IPS DF 6.9 (cell line): Measurements from ENCODE around the gene MAP3K7.

Experiments used
- DNase-seq: peaks from one replicate; pipeline ENCODE4 v3.0.0-alpha.2; 2013; ENCODE audit warnings: low read depth, low spot score
- H3K27ac ChIP-seq: one replicate; pipeline ENCODE4 v1.5.1; 2013; ENCODE audit warnings: low read length, control low read depth
- H3K27me3 ChIP-seq: 2 replicates; pipeline ENCODE4 v1.6.1; 2013; ENCODE audit warnings: mild to moderate bottlenecking, low read length; ENCODE audit not compliant: control insufficient read depth, insufficient read depth
- H3K36me3 ChIP-seq: 2 replicates; pipeline ENCODE4 v1.6.1; 2013; ENCODE audit warnings: low read length; ENCODE audit not compliant: control insufficient read depth, insufficient read depth
- H3K4me1 ChIP-seq: 2 replicates; pipeline ENCODE4 v1.6.1; 2013; ENCODE audit warnings: low read length; ENCODE audit not compliant: control insufficient read depth, insufficient read depth
- H3K4me3 ChIP-seq: 2 replicates; pipeline ENCODE4 v1.5.1; 2013; ENCODE audit warnings: mild to moderate bottlenecking, low read length
- H3K9me3 ChIP-seq: 2 replicates; pipeline ENCODE4 v1.6.1; 2013; ENCODE audit warnings: low read length, inconsistent platforms; ENCODE audit not compliant: control insufficient read depth, insufficient read depth
- WGBS: extraction: QIAGEN DNeasy Blood & Tissue Kit; methylation state at CpG from one replicate; pipeline ENCODE4 v1.1.7; 2013; ENCODE audit warnings: mixed read lengths, missing lambda C conversion rate; ENCODE audit not compliant: insufficient read length, insufficient coverage; 5-methylcytosine and 5-hydroxymethylcytosine counted together

MAP3K7 gene

GRCh38 chr6:90547079-90547478 lies 39.8 kb downstream of the MAP3K7 start:
- no peak for DNase-seq
- H3K36me3 ChIP-seq, result peaks cover 2% of the 10 kb centered on the region; the same call in 1 of the 2 replicates

GRCh38 chr6:90545448-90545847 lies 41.4 kb downstream of the MAP3K7 start:
- no peak for DNase-seq
- no peaks in the 10 kb centered on the region for H3K27me3 ChIP-seq
- no peaks in the 10 kb centered on the region for H3K4me1 ChIP-seq
- no peak overlapping the region for H3K4me3 ChIP-seq
- no peak overlapping the region for H3K27ac ChIP-seq
- WGBS, result no CpG with 5 or more reads among the region's 3 CpGs
- H3K9me3 ChIP-seq, result no peaks in the 10 kb centered on the region
- H3K36me3 ChIP-seq, result peaks cover 2% of the 10 kb centered on the region; the same call in 1 of the 2 replicates

More at GRCh38 chr6:90547079-90547478, 39.8 kb downstream of the MAP3K7 start:
- no CpG with 5 or more reads among the region's 4 CpGs for WGBS
- H3K27me3 ChIP-seq, result no peaks in the 10 kb centered on the region
- no peaks in the 10 kb centered on the region for H3K9me3 ChIP-seq
- H3K4me1 ChIP-seq, result no peaks in the 10 kb centered on the region
- H3K4me3 ChIP-seq, result no peak overlapping the region
- no peak overlapping the region for H3K27ac ChIP-seq

- no peak overlapping the region for H3K27ac ChIP-seq
- no peak overlapping the region for H3K4me3 ChIP-seq
- 100% methylated on average over 3 of the region's 4 CpGs for WGBS
- H3K27me3 ChIP-seq, result no peaks in the 10 kb centered on the region
- no peaks in the 10 kb centered on the region for H3K4me1 ChIP-seq
- peaks cover 2% of the 10 kb centered on the region; the same call in 1 of the 2 replicates for H3K36me3 ChIP-seq
- H3K9me3 ChIP-seq, result no peaks in the 10 kb centered on the region
- no peak for DNase-seq
Measured at GRCh38 chr6:90544741-90545140, 42.1 kb downstream of the MAP3K7 start.

GRCh38 chr6:90544081-90544480 lies 42.8 kb downstream of the MAP3K7 start:
- no peak overlapping the region for H3K4me3 ChIP-seq
- no peaks in the 10 kb centered on the region for H3K4me1 ChIP-seq
- no peaks in the 10 kb centered on the region for H3K9me3 ChIP-seq
- no peak for DNase-seq
- no peak overlapping the region for H3K27ac ChIP-seq
- no peaks in the 10 kb centered on the region for H3K27me3 ChIP-seq
- H3K36me3 ChIP-seq, result peaks cover 2% of the 10 kb centered on the region; the same call in 1 of the 2 replicates

GRCh38 chr6:90541221-90541620 lies 45.7 kb downstream of the MAP3K7 start:
- Histone ChIP-seq H3K9me3 (no peaks in the 10 kb centered on the region), H3K27me3 (no peaks in the 10 kb centered on the region), H3K4me1 (no peaks in the 10 kb centered on the region), H3K36me3 (peaks cover 2% of the 10 kb centered on the region; the same call in 1 of the 2 replicates), H3K4me3 (no peak overlapping the region), H3K27ac (no peak overlapping the region)
- no peak for DNase-seq
- no CpG with 5 or more reads among the region's 3 CpGs for WGBS

- WGBS, result no CpG with 5 or more reads among the region's 4 CpGs
- no peak overlapping the region for H3K27ac ChIP-seq
- no peak overlapping the region for H3K4me3 ChIP-seq
- DNase-seq, result no peak
- H3K36me3 ChIP-seq, result peaks cover 2% of the 10 kb centered on the region; the same call in 1 of the 2 replicates
- H3K4me1 ChIP-seq, result no peaks in the 10 kb centered on the region
- no peaks in the 10 kb centered on the region for H3K9me3 ChIP-seq
- no peaks in the 10 kb centered on the region for H3K27me3 ChIP-seq
Measured at GRCh38 chr6:90538278-90539046, 48.4 kb downstream of the MAP3K7 start.

GRCh38 chr6:90537723-90538258 lies 49.1 kb downstream of the MAP3K7 start:
- Histone ChIP-seq H3K4me3 (no peak overlapping the region), H3K9me3 (no peaks in the 10 kb centered on the region), H3K27ac (no peak overlapping the region), H3K36me3 (peaks cover 3% of the 10 kb centered on the region; the same call in 1 of the 2 replicates), H3K27me3 (no peaks in the 10 kb centered on the region), H3K4me1 (no peaks in the 10 kb centered on the region)
- no CpG with 5 or more reads among the region's 3 CpGs for WGBS
- DNase-seq, result no peak

- H3K9me3 ChIP-seq, result no peaks in the 10 kb centered on the region
- H3K36me3 ChIP-seq, result peaks cover 3% of the 10 kb centered on the region; the same call in 1 of the 2 replicates
- no peaks in the 10 kb centered on the region for H3K4me1 ChIP-seq
- H3K27me3 ChIP-seq, result no peaks in the 10 kb centered on the region
- WGBS, result no CpG with 5 or more reads among the region's 4 CpGs
- H3K4me3 ChIP-seq, result no peak overlapping the region
- no peak for DNase-seq
- H3K27ac ChIP-seq, result no peak overlapping the region
Measured at GRCh38 chr6:90537027-90537426, 49.8 kb downstream of the MAP3K7 start.

- H3K36me3 ChIP-seq, result peaks cover 3% of the 10 kb centered on the region; the same call in 1 of the 2 replicates
- no peaks in the 10 kb centered on the region for H3K27me3 ChIP-seq
- no peak overlapping the region for H3K27ac ChIP-seq
- no CpG with 5 or more reads among the region's 4 CpGs for WGBS
- no peaks in the 10 kb centered on the region for H3K4me1 ChIP-seq
- H3K4me3 ChIP-seq, result no peak overlapping the region
- H3K9me3 ChIP-seq, result no peaks in the 10 kb centered on the region
- no peak for DNase-seq
Measured at GRCh38 chr6:90536520-90536919, 50.4 kb downstream of the MAP3K7 start.

- Histone ChIP-seq H3K36me3 (peaks cover 3% of the 10 kb centered on the region; the same call in 1 of the 2 replicates), H3K4me1 (no peaks in the 10 kb centered on the region), H3K9me3 (no peaks in the 10 kb centered on the region), H3K27ac (no peak overlapping the region), H3K4me3 (no peak overlapping the region), H3K27me3 (no peaks in the 10 kb centered on the region)
- no peak for DNase-seq
- WGBS, result no CpG with 5 or more reads among the region's 3 CpGs
Measured at GRCh38 chr6:90534337-90535025, 52.4 kb downstream of the MAP3K7 start.
